GM12865 (cell line): Measurements from ENCODE around the gene RNF207.

Experiments used
- DNase-seq: peaks from one replicate; pipeline ENCODE4 v3.0.0; 2010; ENCODE audit warnings: low read depth
- H3K4me3 ChIP-seq: 2 replicates; pipeline ENCODE4 v1.5.1; 2011; ENCODE audit warnings: mild to moderate bottlenecking, low read depth, low read length, control low read depth
- CTCF ChIP-seq: IDR thresholded peaks from 2 replicates; pipeline ENCODE4 v1.5.1; 2011; ENCODE audit warnings: low read length, control low read depth, low read depth, inconsistent platforms; ENCODE audit not compliant: insufficient read depth; ENCODE audit errors: missing control alignments

The RNF207 gene

GRCh38 chr1:6167391-6168303, 38.3 kb upstream of the RNF207 start:
- H3K4me3 ChIP-seq, result no peak overlapping the region
- DNase-seq, result no peak
- no peak for TF ChIP-seq CTCF

- DNase-seq, result no peak
- no peak overlapping the region for H3K4me3 ChIP-seq
- no peak for TF ChIP-seq CTCF
Observed at GRCh38 chr1:6168947-6169586, 36.9 kb upstream of the RNF207 start.

GRCh38 chr1:6170116-6170741, 35.7 kb upstream of the RNF207 start:
- no peak for DNase-seq
- no peak overlapping the region for H3K4me3 ChIP-seq
- TF ChIP-seq CTCF, result no peak

GRCh38 chr1:6170742-6171201, 35.1 kb upstream of the RNF207 start:
- no peak for TF ChIP-seq CTCF
- no peak for DNase-seq
- H3K4me3 ChIP-seq, result no peak overlapping the region

- no peak for TF ChIP-seq CTCF
- no peak for DNase-seq
- no peak overlapping the region for H3K4me3 ChIP-seq
Observed at GRCh38 chr1:6171548-6172124, 34.3 kb upstream of the RNF207 start.

GRCh38 chr1:6172549-6172948, 33.4 kb upstream of the RNF207 start:
- TF ChIP-seq CTCF, result no peak
- no peak for DNase-seq
- H3K4me3 ChIP-seq, result no peak overlapping the region
